Testis (tissue), 2 donors: ENCODE results near the gene KLHL7.

ENCODE experiments used
- CTCF ChIP-seq, 3 experiments: fragments of 450-650 bp in 2 of 3; fragments of 200-600 bp in 1 of 3; sonication (generic) in 1 of 3; IDR thresholded peaks; one replicate each; pipeline ENCODE4 v1.5.1; 2016 to 2019; ENCODE audit warnings: antibody characterized with exemption in 3 of 3, mild to moderate bottlenecking in 2 of 3, moderate library complexity in 1 of 3
- POLR2A ChIP-seq: fragments of 450-650 bp; IDR thresholded peaks from one replicate; pipeline ENCODE4 v1.6.1; 2017; ENCODE audit warnings: antibody characterized with exemption, mild to moderate bottlenecking, moderate library complexity

GRCh38 chr7:23062452-23062851, 43.1 kb upstream of the KLHL7 start:
- TF ChIP-seq CTCF (IDR thresholded peaks at IDR 0.05) (no peak), POLR2A (no peak)
